DOHH2 (cell line): ENCODE data around the gene SCFD2.
"Not testable (repeated sequence)": the region's sequence is repeated elsewhere in the genome, so short reads cannot be mapped to it uniquely, and the experiment has no call there.

ENCODE experiments used
- H3F3A ChIP-seq: fragments of 200-600 bp; sonication (generic), shearing (Covaris generic); 2 replicates; pipeline ENCODE4 v1.6.0; 2016; ENCODE audit warnings: antibody characterized with exemption, mild to moderate bottlenecking; ENCODE audit not compliant: control insufficient read depth, insufficient read depth
- H3K27ac ChIP-seq: fragments of 200-600 bp; sonication (generic); 2 replicates; pipeline ENCODE4 v1.5.1; 2014; ENCODE audit warnings: low read depth, mild to moderate bottlenecking, low read length, moderate library complexity
- H3K27me3 ChIP-seq: fragments of 200-600 bp; sonication (generic); 2 replicates; pipeline ENCODE4 v1.6.1; 2014; ENCODE audit warnings: mild to moderate bottlenecking, low read length, mixed read lengths; ENCODE audit not compliant: control insufficient read depth
- H3K36me3 ChIP-seq: fragments of 200-600 bp; sonication (generic); 2 replicates; pipeline ENCODE4 v1.6.1; 2014; ENCODE audit warnings: mild to moderate bottlenecking, low read length, moderate library complexity, mixed read lengths; ENCODE audit not compliant: control insufficient read depth
- H3K4me1 ChIP-seq: fragments of 200-600 bp; sonication (generic); 2 replicates; pipeline ENCODE4 v1.6.1; 2014; ENCODE audit warnings: mild to moderate bottlenecking, low read length, mixed read lengths; ENCODE audit not compliant: control insufficient read depth
- H3K4me2 ChIP-seq: fragments of 200-600 bp; sonication (generic); 2 replicates; pipeline ENCODE4 v1.6.0; 2014; ENCODE audit warnings: mild to moderate bottlenecking, low read length, moderate library complexity
- H3K4me3 ChIP-seq: fragments of 200-600 bp; sonication (generic); 2 replicates; pipeline ENCODE4 v1.5.1; 2014; ENCODE audit warnings: mild to moderate bottlenecking, low read length, mixed read lengths
- H3K79me2 ChIP-seq: fragments of 200-600 bp; sonication (generic); 2 replicates; pipeline ENCODE4 v1.6.1; 2014; ENCODE audit warnings: mild to moderate bottlenecking, low read length, mixed read lengths; ENCODE audit not compliant: control insufficient read depth
- H3K9me2 ChIP-seq: fragments of 200-600 bp; sonication (generic); replicated peaks from 2 replicates; pipeline ENCODE4 v1.6.1; 2014; ENCODE audit warnings: mild to moderate bottlenecking, low read length, mixed read lengths; ENCODE audit not compliant: control insufficient read depth
- H3K9me3 ChIP-seq: fragments of 200-600 bp; sonication (generic); 2 replicates; pipeline ENCODE4 v1.6.1; 2014; ENCODE audit warnings: antibody characterized with exemption, low read length, mixed read lengths; ENCODE audit not compliant: control insufficient read depth, insufficient read depth
- H4K20me1 ChIP-seq: fragments of 200-600 bp; sonication (generic); 2 replicates; pipeline ENCODE4 v1.6.0; 2014; ENCODE audit warnings: low read depth, mild to moderate bottlenecking, antibody characterized with exemption, low read length, moderate library complexity; ENCODE audit not compliant: control insufficient read depth, insufficient read depth
- EZH2phosphoT487 ChIP-seq: fragments of 200-600 bp; sonication (generic); IDR thresholded peaks from 2 replicates; pipeline ENCODE4 v1.6.1; 2017; ENCODE audit warnings: borderline replicate concordance, mild to moderate bottlenecking, antibody characterized with exemption, low read length, moderate library complexity, mixed read lengths
- TF ChIP-seq, protein P1 (sequence below): fragments of 200-600 bp; sonication (generic); IDR thresholded peaks from one replicate; pipeline ENCODE4 v1.5.1; 2014; ENCODE audit warnings: antibody characterized with exemption, mild to moderate bottlenecking, low read depth, low read length; ENCODE audit not compliant: poor library complexity, severe bottlenecking

SCFD2 gene

DNA sequence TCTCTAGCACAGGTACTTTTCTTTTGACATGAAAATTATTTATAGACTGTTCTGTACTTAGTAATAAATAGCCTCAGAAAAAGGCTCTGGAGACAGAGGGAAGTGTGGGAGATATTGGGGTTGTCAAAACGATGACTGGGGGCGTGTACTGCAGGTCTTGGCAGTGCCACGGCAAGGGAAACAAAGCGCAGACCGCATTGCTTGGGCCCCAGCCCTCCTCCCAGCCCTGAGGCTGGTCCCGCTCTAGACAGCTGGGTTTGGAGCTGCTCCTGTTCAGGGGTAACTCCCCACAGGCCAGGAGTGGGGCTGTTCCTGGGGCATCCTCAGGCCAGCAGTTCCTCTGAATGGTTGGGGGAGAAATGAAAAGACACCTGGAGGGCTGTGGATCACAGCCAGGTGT lies 372.1 kb downstream of the SCFD2 start:
- Histone ChIP-seq H3K9me2 (no peaks in the 10 kb centered on the region), H3F3A (no peaks in the 10 kb centered on the region), H4K20me1 (no peaks in the 10 kb centered on the region), H3K27me3 (no peaks in the 10 kb centered on the region), H3K36me3 (no peaks in the 10 kb centered on the region), H3K4me2 (no peak overlapping the region), H3K9me3 (no peaks in the 10 kb centered on the region), H3K4me1 (no peaks in the 10 kb centered on the region), H3K27ac (no peak overlapping the region), H3K79me2 (no peaks in the 10 kb centered on the region), H3K4me3 (no peak overlapping the region)
- no peak for TF ChIP-seq EZH2phosphoT487

DNA sequence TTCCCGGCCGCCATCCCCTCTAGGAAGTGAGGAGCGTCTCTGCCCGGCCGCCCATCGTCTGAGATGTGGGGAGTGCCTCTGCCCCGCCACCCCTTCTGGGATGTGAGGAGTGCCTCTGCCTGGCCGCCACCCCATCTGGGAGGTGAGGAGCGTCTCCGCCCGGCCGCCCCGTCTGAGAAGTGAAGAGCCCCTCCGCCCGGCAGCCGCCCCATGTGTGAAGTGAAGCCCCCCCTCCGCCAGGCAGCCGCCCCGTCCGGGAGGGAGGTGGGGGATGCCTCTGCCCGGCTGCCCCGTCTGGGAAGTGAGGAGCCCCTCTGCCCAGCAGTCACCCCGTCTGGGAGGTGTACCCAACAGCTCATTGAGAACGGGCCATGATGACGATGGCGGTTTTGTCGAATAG lies 373.3 kb downstream of the SCFD2 start:
- not testable (repeated sequence) for H4K20me1 ChIP-seq, H3K4me1 ChIP-seq, H3K27ac ChIP-seq

DNA sequence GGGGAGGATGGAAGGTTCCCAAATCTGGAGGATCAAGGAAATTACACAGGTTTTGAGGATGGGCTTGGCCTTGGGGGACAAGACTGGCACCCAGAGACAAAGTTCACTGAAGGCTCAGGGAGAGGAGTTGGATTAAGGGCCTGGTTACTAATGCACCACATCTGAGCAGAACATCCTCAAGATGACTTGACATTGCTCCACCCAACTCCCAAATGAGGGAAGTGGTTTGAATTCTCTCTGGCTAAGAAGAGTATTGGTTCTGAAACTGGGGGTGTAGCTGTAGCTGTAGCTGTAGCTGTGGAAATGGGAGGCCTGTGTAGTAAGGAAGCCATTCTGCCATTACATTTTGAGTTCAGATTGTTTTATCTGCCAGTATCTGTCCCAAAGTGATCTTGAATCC lies 374.4 kb downstream of the SCFD2 start:
- H4K20me1 ChIP-seq = no peaks in the 10 kb centered on the region

More for the DNA sequence above, 373.3 kb downstream of the SCFD2 start:
- not testable (repeated sequence) for H3K9me2 ChIP-seq, H3K4me2 ChIP-seq, H3K36me3 ChIP-seq, H3K27me3 ChIP-seq, H3K79me2 ChIP-seq, H3K9me3 ChIP-seq, H3K4me3 ChIP-seq, H3F3A ChIP-seq

DNA sequence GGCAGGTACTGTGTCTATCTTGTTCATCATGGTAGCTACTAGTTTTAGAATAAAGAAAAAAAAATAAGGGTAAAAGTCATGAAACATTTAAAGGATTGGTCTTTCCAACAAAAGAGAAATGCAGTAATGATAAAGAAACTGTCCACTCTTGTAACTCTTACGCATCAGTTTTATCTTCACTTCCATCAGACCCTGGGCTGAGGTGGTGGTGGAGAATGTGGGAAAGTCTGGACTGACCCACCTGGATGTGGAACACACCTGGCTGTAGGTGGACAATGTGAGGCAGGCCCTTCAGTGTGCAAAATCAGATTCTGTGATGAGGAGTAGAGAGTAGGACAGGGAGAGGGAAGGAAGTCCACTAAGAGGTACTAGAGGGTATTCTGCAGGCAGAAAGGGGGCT lies 375.2 kb downstream of the SCFD2 start:
- H3K4me2 ChIP-seq = no peak overlapping the region
- no peaks in the 10 kb centered on the region for H4K20me1 ChIP-seq
- no peaks in the 10 kb centered on the region for H3K27me3 ChIP-seq
- no peak overlapping the region for H3K4me3 ChIP-seq
- no peaks in the 10 kb centered on the region for H3K9me3 ChIP-seq
- TF ChIP-seq EZH2phosphoT487 = no peak
- TF ChIP-seq, protein P1, sequence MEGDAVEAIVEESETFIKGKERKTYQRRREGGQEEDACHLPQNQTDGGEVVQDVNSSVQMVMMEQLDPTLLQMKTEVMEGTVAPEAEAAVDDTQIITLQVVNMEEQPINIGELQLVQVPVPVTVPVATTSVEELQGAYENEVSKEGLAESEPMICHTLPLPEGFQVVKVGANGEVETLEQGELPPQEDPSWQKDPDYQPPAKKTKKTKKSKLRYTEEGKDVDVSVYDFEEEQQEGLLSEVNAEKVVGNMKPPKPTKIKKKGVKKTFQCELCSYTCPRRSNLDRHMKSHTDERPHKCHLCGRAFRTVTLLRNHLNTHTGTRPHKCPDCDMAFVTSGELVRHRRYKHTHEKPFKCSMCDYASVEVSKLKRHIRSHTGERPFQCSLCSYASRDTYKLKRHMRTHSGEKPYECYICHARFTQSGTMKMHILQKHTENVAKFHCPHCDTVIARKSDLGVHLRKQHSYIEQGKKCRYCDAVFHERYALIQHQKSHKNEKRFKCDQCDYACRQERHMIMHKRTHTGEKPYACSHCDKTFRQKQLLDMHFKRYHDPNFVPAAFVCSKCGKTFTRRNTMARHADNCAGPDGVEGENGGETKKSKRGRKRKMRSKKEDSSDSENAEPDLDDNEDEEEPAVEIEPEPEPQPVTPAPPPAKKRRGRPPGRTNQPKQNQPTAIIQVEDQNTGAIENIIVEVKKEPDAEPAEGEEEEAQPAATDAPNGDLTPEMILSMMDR = no peak
- no peaks in the 10 kb centered on the region for H3K79me2 ChIP-seq
- no peaks in the 10 kb centered on the region for H3F3A ChIP-seq
- no peaks in the 10 kb centered on the region for H3K4me1 ChIP-seq
- no peaks in the 10 kb centered on the region for H3K9me2 ChIP-seq
- no peak overlapping the region for H3K27ac ChIP-seq
- no peaks in the 10 kb centered on the region for H3K36me3 ChIP-seq

More for the DNA sequence above, 374.4 kb downstream of the SCFD2 start:
- Histone ChIP-seq H3K4me3 (no peak overlapping the region), H3K4me2 (no peak overlapping the region), H3K9me2 (no peaks in the 10 kb centered on the region), H3K36me3 (no peaks in the 10 kb centered on the region), H3K79me2 (no peaks in the 10 kb centered on the region), H3K27ac (no peak overlapping the region), H3K27me3 (no peaks in the 10 kb centered on the region), H3K9me3 (no peaks in the 10 kb centered on the region), H3K4me1 (no peaks in the 10 kb centered on the region), H3F3A (no peaks in the 10 kb centered on the region)
- no peak for TF ChIP-seq EZH2phosphoT487
- TF ChIP-seq, protein P1 = no peak
